ENCODE results near the gene P2RX2. TPM values are rescaled to one million over a fixed set of nuclear protein-coding genes. Genes with fewer than 3 reads are reported as not detected.

P2RX2 gene
- total RNA-seq, 6 donors from 2014 or later, result 0.27 to 4.4 (median 1.00) TPM; not detected in 2

- no peak overlapping the region for H3K4me3 ChIP-seq
- no peak for DNase-seq
- H3K36me3 ChIP-seq, result peaks cover 0 to 72% (median 47%) of the 10 kb centered on the region in 4 donors
- no peaks in the 10 kb centered on the region for H3K9me3 ChIP-seq
- H3K4me1 ChIP-seq, result no peaks in the 10 kb centered on the region
- ATAC-seq (ENCODE audit: low FRiP score in 2 of 2), result no peak
- no peak overlapping the region for H3K27ac ChIP-seq
- TF ChIP-seq POLR2A (IDR thresholded peaks at IDR 0.05), result no peak
- H3K27me3 ChIP-seq, result no peaks in the 10 kb centered on the region
- WGBS, 2 donors, result 96 to 98% methylated on average over 19 to 21 of the region's 30 CpGs
These were observed 24.6 kb downstream of the P2RX2 start for GRCh38 chr12:132642846-132643835.

- ATAC-seq (ENCODE audit: low FRiP score in 2 of 2) (no peak), DNase-seq (no peak)
- H3K4me3 ChIP-seq, result no peak overlapping the region
- H3K36me3 ChIP-seq, result peaks cover 0 to 62% (median 56%) of the 10 kb centered on the region in 4 donors
- H3K4me1 ChIP-seq, result no peaks in the 10 kb centered on the region
- no peak for TF ChIP-seq POLR2AphosphoS5 (IDR thresholded peaks at IDR 0.05)
- no peak for TF ChIP-seq EP300 (IDR thresholded peaks at IDR 0.05)
- TF ChIP-seq POLR2A (IDR thresholded peaks at IDR 0.05), result no peak
- TF ChIP-seq CTCF (IDR thresholded peaks at IDR 0.05), result no peak
- H3K27me3 ChIP-seq, result no peaks in the 10 kb centered on the region
- H3K9me3 ChIP-seq, result no peaks in the 10 kb centered on the region
- no peak overlapping the region for H3K27ac ChIP-seq
- WGBS, 2 donors, result 89% methylated on average over 7 of the region's 7 CpGs
These were observed 28.3 kb downstream of the P2RX2 start for GRCh38 chr12:132646850-132647249.

- H3K36me3 ChIP-seq, result peaks cover 0 to 58% (median 47%) of the 10 kb centered on the region in 4 donors
- no peak overlapping the region for H3K4me3 ChIP-seq
- no peak overlapping the region for H3K27ac ChIP-seq
- H3K9me3 ChIP-seq, result no peaks in the 10 kb centered on the region
- TF ChIP-seq POLR2AphosphoS5 (IDR thresholded peaks at IDR 0.05) (no peak), EP300 (IDR thresholded peaks at IDR 0.05) (no peak), CTCF (IDR thresholded peaks at IDR 0.05) (no peak), POLR2A (IDR thresholded peaks at IDR 0.05) (no peak)
- DNase-seq (no peak), ATAC-seq (ENCODE audit: low FRiP score in 2 of 2) (no peak)
- no peaks in the 10 kb centered on the region for H3K4me1 ChIP-seq
- H3K27me3 ChIP-seq, result no peaks in the 10 kb centered on the region
- 95% methylated on average over 10 of the region's 10 CpGs for WGBS, 2 donors
These were observed 29.3 kb downstream of the P2RX2 start for GRCh38 chr12:132647858-132648257.

- TF ChIP-seq POLR2AphosphoS5 (IDR thresholded peaks at IDR 0.05), result no peak
- TF ChIP-seq CTCF (IDR thresholded peaks at IDR 0.05), result no peak
- no peak for TF ChIP-seq EP300 (IDR thresholded peaks at IDR 0.05)
- no peak for TF ChIP-seq POLR2A (IDR thresholded peaks at IDR 0.05)
- H3K27me3 ChIP-seq, result no peaks in the 10 kb centered on the region
- no peak overlapping the region for H3K27ac ChIP-seq
- no peak overlapping the region for H3K4me3 ChIP-seq
- H3K4me1 ChIP-seq, result no peaks in the 10 kb centered on the region
- DNase-seq (no peak), ATAC-seq (ENCODE audit: low FRiP score in 2 of 2) (no peak)
- 96 to 97% methylated on average over 19 to 20 of the region's 24 CpGs for WGBS, 2 donors
- peaks cover 0 to 58% (median 42%) of the 10 kb centered on the region in 4 donors for H3K36me3 ChIP-seq
- H3K9me3 ChIP-seq, result no peaks in the 10 kb centered on the region
These were observed 30.1 kb downstream of the P2RX2 start for GRCh38 chr12:132648616-132649225.

GRCh38 chr12:132649226-132649945 lies 30.8 kb downstream of the P2RX2 start:
- Histone ChIP-seq H3K4me1 (no peaks in the 10 kb centered on the region), H3K27ac (no peak overlapping the region), H3K9me3 (no peaks in the 10 kb centered on the region), H3K36me3 (peaks cover 0 to 62% (median 46%) of the 10 kb centered on the region in 4 donors), H3K27me3 (no peaks in the 10 kb centered on the region), H3K4me3 (no peak overlapping the region)
- 94 to 95% methylated on average over 20 to 22 of the region's 27 CpGs for WGBS, 2 donors
- TF ChIP-seq POLR2A (IDR thresholded peaks at IDR 0.05), result no peak
- no peak for TF ChIP-seq EP300 (IDR thresholded peaks at IDR 0.05)
- no peak for TF ChIP-seq POLR2AphosphoS5 (IDR thresholded peaks at IDR 0.05)
- no peak for TF ChIP-seq CTCF (IDR thresholded peaks at IDR 0.05)
- DNase-seq (no peak), ATAC-seq (ENCODE audit: low FRiP score in 2 of 2) (peak in 1 of 2 donors; percentile 21)

Data from upper lobe of left lung (tissue), 6 donors.